ENCODE results near the gene ZNF782.
"Not testable (repeated sequence)": the region's sequence is repeated elsewhere in the genome, so short reads cannot be mapped to it uniquely, and the experiment has no call there.

ZNF782 gene

GRCh38 chr9:96852676-96853075, 1.6 kb downstream of the ZNF782 start:
- DNase-seq (ENCODE audit: low read depth) = no peak

- no peak for DNase-seq (ENCODE audit: low read depth)
Observed at GRCh38 chr9:96844040-96844439, 10.3 kb downstream of the ZNF782 start.

GRCh38 chr9:96818533-96818932, 35.8 kb downstream of the ZNF782 start:
- DNase-seq (ENCODE audit: low read depth) = no peak

GRCh38 chr9:96817973-96818372, 36.3 kb downstream of the ZNF782 start:
- DNase-seq (ENCODE audit: low read depth) = no peak

- DNase-seq (ENCODE audit: low read depth) = no peak
Observed at GRCh38 chr9:96813607-96814006, 40.7 kb downstream of the ZNF782 start.

- not testable (repeated sequence) for DNase-seq (ENCODE audit: low read depth)
Observed at GRCh38 chr9:96798959-96799358, 55.4 kb downstream of the ZNF782 start.

- DNase-seq (ENCODE audit: low read depth) = no peak
Observed at GRCh38 chr9:96784021-96784420, 70.3 kb downstream of the ZNF782 start.

- no peak for DNase-seq (ENCODE audit: low read depth)
Observed at GRCh38 chr9:96782235-96782634, 72.1 kb downstream of the ZNF782 start.

- no peak for DNase-seq (ENCODE audit: low read depth)
Observed at GRCh38 chr9:96781552-96781951, 72.8 kb downstream of the ZNF782 start.

GRCh38 chr9:96779089-96779488, 75.2 kb downstream of the ZNF782 start:
- DNase-seq (ENCODE audit: low read depth) = no peak

- DNase-seq (ENCODE audit: low read depth) = no peak
Observed at GRCh38 chr9:96777426-96777864, 76.9 kb downstream of the ZNF782 start.

- DNase-seq (ENCODE audit: low read depth) = no peak
Observed at GRCh38 chr9:96771124-96771523, 83.2 kb downstream of the ZNF782 start.

GRCh38 chr9:96769989-96770388, 84.3 kb downstream of the ZNF782 start:
- no peak for DNase-seq (ENCODE audit: low read depth)
